Measurements from ENCODE around the gene EFTUD2.
"Not testable (repeated sequence)": the region's sequence is repeated elsewhere in the genome, so short reads cannot be mapped to it uniquely, and the experiment has no call there.

The EFTUD2 gene

GRCh38 chr17:44808656-44809388 lies 90.4 kb downstream of the EFTUD2 start:
- DNase-seq (ENCODE audit: low read depth in 3 of 3): not testable (repeated sequence)

- DNase-seq (ENCODE audit: low read depth in 3 of 3): no peak
Measured at GRCh38 chr17:44808156-44808555, 91.1 kb downstream of the EFTUD2 start.

GRCh38 chr17:44807817-44808155 lies 91.5 kb downstream of the EFTUD2 start:
- no peak for DNase-seq (ENCODE audit: low read depth in 3 of 3)

GRCh38 chr17:44807093-44807816 lies 92.0 kb downstream of the EFTUD2 start:
- DNase-seq (ENCODE audit: low read depth in 3 of 3): no peak

- no peak for DNase-seq (ENCODE audit: low read depth in 3 of 3)
Measured at GRCh38 chr17:44804302-44805089, 94.7 kb downstream of the EFTUD2 start.

- DNase-seq (ENCODE audit: low read depth in 3 of 3): no peak
Measured at GRCh38 chr17:44801880-44802279, 97.4 kb downstream of the EFTUD2 start.

Measured in stimulated activated CD4-positive, alpha-beta T cell treated with anti-CD3 and anti-CD28 coated beads, TNF-alpha, amount 100 ng/mL, for 4 hours (primary cell).